Lower leg skin (tissue), 3 donors: ENCODE data around the gene EIF6.

Source experiments
- POLR2A ChIP-seq, 2 donors: fragments of 450-650 bp; IDR thresholded peaks; one replicate each; pipeline ENCODE4 v1.6.1; 2016 to 2017; ENCODE audit warnings: antibody characterized with exemption in 2 of 2, mild to moderate bottlenecking in 1 of 2, moderate library complexity in 1 of 2
- TF ChIP-seq, protein P1 (sequence below), 3 donors: fragments of 450-650 bp; IDR thresholded peaks; one replicate each; pipeline ENCODE4 v1.5.1; 2016; ENCODE audit warnings: antibody characterized with exemption in 3 of 3, mild to moderate bottlenecking in 3 of 3, moderate library complexity in 2 of 3

DNA sequence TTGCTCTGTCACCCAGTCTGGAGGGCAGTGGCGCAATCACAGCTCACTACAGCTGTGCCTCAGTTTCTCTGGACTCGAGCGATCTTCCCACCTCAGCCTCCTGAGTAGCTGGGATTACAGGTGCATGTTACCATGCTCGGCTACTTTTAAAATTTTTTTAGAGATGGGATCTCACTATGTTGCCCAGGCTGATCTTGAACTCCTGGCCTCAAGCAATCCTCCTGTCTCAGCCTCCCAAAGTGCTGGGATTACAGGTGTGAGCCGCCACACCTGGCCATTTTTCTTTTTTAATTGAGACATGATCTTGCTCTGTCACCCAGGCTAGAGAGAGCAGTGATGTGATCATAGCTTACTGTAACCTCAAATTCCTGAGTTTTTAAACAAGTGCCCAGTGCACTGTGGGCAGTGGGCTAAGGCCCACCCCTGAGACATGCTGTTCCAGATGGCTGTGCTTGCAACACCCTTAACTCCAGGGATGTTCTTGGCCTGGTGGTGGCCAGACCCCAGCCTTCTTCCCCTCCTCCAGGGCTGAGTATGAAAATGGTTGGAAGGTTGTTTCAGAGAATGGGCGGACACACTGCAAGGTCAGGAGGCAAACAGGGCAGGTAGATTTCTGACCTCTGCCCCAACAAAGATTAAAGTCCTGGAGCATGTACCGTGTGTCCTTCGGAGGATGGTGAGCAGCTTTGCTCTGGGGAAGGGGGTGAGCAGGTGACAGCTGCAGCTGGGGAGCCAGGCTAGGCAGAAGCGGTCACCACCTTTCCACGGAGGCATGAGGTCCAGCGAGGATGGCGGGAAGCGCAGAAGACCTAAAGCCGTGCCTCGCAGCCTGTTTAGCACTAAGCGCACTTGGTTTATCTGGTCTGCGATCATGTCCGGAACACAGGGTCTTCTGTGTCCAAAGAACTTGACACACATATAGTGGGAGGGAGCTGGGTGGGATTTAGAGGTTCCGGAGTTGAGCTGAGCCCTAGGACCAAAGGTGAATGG lies 9.0 kb upstream of the EIF6 start:
- TF ChIP-seq, protein P1, sequence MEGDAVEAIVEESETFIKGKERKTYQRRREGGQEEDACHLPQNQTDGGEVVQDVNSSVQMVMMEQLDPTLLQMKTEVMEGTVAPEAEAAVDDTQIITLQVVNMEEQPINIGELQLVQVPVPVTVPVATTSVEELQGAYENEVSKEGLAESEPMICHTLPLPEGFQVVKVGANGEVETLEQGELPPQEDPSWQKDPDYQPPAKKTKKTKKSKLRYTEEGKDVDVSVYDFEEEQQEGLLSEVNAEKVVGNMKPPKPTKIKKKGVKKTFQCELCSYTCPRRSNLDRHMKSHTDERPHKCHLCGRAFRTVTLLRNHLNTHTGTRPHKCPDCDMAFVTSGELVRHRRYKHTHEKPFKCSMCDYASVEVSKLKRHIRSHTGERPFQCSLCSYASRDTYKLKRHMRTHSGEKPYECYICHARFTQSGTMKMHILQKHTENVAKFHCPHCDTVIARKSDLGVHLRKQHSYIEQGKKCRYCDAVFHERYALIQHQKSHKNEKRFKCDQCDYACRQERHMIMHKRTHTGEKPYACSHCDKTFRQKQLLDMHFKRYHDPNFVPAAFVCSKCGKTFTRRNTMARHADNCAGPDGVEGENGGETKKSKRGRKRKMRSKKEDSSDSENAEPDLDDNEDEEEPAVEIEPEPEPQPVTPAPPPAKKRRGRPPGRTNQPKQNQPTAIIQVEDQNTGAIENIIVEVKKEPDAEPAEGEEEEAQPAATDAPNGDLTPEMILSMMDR (IDR thresholded peaks at IDR 0.05), result no peak
- no peak for TF ChIP-seq POLR2A (IDR thresholded peaks at IDR 0.05)
